Measurements from ENCODE around the gene MEGF9.

- no peak for TF ChIP-seq SRF (IDR thresholded peaks at IDR 0.05; ENCODE audit: low read depth)
- TF ChIP-seq REST (IDR thresholded peaks at IDR 0.05; ENCODE audit: low read depth) = no peak
- TF ChIP-seq CTCF (IDR thresholded peaks at IDR 0.05 in 2 of 3, conservative IDR thresholded peaks at IDR 0.05 in 1 of 3; ENCODE audit: borderline replicate concordance in 1 of 3, insufficient read depth in 1 of 3, low read depth in 2 of 3, low read length in 2 of 3) = no peak
- TF ChIP-seq POLR2A (IDR thresholded peaks at IDR 0.05; ENCODE audit: borderline replicate concordance, extremely low read depth, insufficient read depth, insufficient read length) = no peak
- TF ChIP-seq, protein P1, sequence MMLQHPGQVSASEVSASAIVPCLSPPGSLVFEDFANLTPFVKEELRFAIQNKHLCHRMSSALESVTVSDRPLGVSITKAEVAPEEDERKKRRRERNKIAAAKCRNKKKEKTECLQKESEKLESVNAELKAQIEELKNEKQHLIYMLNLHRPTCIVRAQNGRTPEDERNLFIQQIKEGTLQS (IDR thresholded peaks at IDR 0.05) = no peak
- TF ChIP-seq ZNF274 (IDR thresholded peaks at IDR 0.05; ENCODE audit: low read depth, low read length) = no peak
- TF ChIP-seq CEBPB (IDR thresholded peaks at IDR 0.05; ENCODE audit: low read depth) = no peak
Observed at GRCh38 chr9:120654272-120654671, 60.0 kb downstream of the MEGF9 start.
